GM19099 (cell line): ENCODE measurements around the gene GLYATL3.

Source experiments
- POLR2A ChIP-seq: IDR thresholded peaks from 3 replicates; pipeline ENCODE4 v1.6.1; 2011; ENCODE audit warnings: low read depth; ENCODE audit not compliant: insufficient read length; ENCODE audit errors: extremely low read depth

GLYATL3 gene

DNA sequence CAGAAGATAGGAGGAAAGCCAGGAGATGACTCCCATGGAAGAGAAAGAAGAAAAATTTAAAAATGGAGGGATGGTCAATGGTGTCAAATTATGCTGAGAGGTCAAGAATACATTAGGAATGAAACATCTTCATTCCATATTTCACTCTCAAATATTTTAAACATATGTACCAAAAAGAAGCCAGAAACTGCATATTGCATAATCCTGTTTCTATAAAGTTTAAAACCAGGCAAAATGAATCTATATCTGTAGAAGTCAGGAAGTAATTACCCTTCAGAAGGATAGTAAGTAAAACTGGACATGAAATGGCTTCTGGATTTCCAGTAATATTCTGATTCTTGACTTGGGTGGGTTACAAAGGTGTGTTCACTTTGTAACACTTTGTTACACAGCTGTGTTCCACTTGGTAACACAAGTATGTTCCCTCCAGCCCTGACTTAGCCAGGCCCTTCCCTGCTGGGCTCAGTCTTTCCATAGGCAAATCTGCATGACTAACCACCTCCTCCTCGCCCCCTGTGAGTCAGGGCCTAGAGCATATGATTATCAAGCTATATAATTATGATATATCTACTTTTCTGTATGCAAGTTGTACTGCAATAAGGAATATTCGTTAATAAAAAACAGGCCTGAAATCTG is 30.5 kb downstream of the GLYATL3 start:
- TF ChIP-seq POLR2A, result no peak

DNA sequence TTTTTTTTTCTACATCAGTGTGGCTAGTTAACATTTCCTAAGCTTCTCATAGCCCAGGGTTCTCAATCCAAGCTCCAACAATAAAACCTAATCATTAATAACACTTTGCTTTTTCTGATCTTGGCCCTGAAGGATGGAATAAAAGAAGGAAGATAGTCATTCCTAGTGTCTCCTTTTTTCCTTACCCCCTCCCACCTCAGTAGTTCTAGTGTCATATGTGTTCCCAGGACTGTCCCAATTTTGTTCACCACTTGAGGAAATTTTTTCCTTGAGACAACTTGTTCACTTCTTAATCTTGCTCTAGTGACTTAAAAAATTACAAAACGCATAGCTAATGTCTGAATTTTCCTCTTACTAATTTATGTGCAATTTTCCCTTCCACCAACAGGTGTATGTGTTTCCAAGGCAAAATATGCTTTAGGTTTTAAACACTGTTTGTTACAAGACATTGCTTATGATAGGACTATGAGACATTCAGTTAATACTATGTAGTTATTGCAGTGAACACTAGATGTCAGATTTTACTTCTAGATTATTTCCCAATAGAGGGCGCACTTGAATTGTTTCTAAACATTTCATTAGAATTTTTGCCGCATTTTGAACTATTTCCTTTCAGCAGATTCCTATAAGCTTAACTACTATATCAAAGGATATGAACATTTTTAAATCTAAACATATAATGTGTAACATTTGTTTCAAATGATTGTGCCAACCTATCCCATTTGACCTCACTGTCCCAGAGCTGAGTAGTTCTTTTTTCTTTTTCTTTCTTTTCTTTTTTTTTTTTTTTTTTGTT is 32.2 kb downstream of the GLYATL3 start:
- TF ChIP-seq POLR2A, result no peak

DNA sequence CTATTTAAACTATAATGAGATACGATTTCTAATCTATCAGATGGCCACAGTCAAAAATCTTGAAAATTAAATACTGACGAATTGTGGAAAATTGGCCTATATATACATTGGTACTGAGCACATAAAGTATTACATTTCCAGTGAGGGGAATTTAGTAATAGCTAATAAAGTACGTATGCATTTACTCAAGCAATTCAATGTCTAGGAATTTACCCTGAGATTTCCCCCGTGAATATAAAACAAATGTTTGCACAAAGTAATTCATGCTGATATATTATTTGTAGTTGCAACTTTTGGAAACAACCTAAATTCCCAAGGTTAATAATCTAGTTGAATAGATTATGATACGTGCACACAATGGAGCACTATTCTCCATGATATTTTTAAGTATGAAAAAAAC is 36.1 kb downstream of the GLYATL3 start:
- TF ChIP-seq POLR2A, result no peak

DNA sequence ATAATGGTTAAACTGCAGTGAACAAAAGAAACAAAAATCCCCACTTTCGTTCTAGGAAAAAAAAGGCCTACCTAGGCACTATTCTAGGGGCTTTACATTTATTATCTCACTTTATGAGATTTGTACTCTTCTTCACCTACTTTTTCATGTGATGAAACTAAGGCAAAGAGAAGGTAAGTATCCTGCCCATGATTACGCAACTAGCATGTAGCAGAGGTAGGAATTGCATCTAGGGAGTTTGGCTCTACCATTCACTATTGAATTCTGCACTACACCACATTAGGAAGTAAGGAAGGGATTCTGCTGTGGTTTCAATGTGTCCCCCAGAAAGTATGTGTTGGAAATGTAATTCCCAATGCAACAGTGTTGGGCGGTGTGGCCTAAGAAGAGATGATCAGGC is 39.4 kb downstream of the GLYATL3 start:
- no peak for TF ChIP-seq POLR2A

DNA sequence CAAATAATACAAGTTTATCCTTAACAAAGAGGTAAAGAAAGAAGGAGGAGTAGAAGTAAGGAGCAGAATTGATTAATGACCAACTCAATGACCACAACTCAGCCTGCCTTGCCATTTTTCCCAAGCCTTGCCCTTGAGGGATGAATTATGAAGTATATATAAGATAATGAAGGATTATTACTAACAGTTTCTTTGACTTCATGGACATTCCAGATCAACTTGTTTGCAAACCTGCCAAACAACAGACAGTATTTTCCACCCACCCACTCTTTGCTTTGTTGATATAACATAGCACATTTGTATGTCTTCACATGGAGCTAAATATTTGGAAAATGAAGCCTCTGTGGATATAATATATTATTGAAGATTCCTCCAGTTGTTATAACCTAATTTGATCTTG is 40.9 kb downstream of the GLYATL3 start:
- TF ChIP-seq POLR2A, result no peak

DNA sequence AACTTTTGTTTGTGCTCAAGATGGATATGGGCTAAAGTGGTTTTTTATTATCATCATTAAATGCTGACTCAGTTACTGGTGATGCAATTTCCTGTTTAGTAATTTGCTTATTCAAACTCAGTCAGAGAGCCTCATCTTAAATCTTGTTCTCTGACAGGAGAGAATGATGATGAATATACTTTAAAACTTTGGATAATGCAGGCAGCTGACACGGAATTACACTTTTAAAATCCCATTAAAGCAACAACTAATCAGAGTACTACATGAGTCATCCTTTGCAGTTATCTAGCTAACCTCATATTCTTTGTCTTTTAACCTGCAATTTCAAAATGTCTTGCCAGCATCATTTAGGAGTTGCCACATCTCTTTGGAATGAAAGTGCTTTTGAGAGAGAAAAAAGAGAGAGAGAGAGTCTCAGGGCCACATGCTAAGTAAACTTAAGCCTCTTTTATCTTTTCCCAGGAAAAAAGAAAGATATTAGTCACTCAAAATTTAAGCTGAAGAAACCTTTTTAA is 41.5 kb downstream of the GLYATL3 start:
- TF ChIP-seq POLR2A, result no peak

DNA sequence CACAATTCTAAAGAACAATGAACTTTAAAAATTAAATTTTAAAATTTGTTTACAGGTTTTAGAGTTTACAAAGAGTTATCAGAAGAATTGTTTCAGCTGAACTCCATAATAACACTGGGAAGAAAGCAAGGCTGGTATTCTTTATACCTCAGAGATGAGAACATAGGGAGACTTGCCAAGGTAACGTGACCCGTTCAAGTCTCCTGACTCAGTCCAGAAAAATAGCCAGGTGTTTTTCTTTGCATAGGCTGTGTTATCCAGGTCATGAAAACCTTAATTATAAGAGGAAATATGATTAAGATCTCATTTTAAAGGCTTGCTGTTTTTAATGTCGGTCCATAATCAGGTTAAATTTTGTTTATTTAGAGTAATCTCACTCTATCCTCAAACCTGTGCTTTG is 42.2 kb downstream of the GLYATL3 start:
- no peak for TF ChIP-seq POLR2A

DNA sequence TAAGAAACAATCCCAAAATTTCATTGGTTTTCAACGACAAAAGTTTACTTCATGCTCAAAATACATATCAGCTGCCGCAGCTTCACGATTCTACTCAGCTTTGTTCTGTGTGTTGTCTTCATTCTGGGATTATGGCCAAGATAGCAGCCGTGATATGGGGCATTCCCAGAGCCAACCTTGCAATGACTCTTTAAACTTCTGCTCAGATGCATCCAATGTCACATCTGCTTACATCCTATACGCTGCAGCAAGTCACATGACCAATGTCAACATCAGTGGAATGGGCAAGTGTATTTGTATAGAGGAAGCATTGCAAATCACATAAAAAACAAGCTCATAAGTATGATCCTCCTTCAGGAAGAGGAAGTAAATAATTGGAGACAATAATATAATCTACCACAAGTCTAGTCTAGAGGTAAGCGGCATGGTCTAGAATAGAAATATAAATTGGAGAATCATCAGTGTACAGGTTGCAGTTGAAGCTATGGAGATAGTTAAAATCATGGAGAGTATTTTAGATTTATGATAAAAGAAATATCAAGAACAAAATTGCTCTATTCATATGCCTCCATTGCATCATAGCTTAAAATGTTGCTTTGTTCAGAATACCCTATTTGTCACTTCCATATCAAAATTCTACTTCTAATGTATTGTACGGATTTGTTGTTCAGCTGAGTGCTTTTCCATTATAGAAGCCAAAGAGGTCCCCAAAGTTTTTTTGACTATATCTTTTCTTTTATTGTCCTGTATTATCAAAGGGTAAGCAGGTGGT is 43.5 kb downstream of the GLYATL3 start:
- TF ChIP-seq POLR2A, result no peak

DNA sequence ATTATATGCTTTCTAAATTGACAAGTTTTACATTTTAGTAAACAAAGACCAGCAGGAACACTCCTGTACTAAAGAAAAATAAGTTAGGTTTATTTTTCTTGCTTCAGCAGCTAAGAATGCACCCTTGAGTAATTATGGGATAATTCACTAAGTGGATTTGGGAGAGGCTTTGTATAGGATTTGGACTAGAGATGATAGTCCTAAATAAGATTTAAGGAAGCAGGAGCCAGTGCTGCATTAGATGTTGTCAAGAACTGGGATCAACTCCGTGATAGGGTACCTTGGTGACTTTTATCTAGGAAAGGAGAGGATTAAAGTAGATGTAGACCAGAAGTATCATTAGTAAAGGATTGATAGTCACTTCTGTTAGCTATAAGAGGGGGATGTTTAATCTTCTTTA is 46.6 kb downstream of the GLYATL3 start:
- no peak for TF ChIP-seq POLR2A

DNA sequence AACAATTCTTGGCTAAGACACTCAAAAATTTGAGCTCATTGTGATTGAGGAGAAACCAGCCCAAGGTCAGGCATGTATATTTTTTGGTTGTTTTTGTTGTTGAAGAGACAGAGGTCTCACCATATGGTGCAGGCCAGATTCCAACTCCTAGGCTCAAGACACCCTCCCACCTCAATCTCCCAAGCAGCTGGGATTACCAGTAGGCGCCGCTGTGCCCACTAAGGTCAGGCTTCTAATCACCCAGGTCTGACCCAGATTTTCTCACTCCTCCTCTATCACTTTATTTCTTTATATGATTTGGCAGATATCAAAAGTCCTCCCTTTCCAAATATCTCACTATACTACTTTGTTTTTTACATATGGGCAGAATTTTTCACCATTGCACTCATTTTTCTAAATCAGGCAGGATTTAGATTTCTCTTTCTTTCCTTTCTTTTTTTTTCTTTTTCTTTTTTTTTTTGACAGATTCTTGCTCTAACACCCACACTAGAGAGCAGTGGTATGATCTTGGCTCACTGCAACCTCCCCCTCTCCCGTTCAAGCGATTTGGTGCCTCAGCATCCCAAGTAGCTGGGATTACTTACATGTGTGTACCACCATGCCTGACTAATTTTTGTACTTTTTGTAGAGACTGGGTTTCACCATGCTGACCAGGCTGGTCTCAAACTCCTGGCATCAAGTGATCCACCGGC is 49.0 kb downstream of the GLYATL3 start:
- no peak for TF ChIP-seq POLR2A

DNA sequence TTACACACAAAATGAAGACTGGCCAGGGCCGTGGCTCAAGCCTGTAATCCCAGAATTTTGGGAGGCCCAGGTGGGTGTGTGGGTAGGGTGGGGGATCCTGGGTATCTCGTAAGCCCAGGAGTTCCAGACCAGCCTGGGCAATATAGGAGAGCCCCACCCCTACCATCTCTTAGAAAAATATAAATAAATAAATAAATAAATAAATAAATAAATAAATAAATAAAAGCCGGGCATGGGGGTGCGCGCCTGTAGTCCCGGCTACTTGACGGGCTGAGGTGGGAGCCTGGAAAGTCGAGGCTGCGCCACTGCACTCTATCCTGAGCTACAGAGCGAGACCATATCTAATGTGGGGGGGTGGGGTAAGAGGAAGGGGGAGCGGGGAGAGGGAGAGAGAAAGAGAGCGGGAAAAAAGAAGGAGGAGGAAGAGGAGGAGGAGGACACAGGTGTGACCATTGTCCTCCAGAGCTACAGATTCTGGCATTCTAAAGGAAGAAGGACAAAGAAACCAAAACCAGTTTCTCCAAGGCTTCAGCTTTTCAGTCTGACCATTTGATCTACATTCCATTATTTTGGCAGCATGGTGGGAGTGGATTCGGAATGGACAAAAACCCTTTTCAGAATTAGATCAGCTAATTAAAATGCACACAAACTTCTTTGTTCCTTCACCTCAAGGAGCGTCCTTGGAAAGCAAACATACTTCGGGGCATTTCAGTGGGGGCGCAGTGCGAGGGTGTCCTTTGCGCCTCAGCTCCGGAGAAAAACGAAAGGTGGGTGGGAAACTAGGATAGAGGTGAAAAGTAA is 50.2 kb downstream of the GLYATL3 start:
- TF ChIP-seq POLR2A, result no peak

DNA sequence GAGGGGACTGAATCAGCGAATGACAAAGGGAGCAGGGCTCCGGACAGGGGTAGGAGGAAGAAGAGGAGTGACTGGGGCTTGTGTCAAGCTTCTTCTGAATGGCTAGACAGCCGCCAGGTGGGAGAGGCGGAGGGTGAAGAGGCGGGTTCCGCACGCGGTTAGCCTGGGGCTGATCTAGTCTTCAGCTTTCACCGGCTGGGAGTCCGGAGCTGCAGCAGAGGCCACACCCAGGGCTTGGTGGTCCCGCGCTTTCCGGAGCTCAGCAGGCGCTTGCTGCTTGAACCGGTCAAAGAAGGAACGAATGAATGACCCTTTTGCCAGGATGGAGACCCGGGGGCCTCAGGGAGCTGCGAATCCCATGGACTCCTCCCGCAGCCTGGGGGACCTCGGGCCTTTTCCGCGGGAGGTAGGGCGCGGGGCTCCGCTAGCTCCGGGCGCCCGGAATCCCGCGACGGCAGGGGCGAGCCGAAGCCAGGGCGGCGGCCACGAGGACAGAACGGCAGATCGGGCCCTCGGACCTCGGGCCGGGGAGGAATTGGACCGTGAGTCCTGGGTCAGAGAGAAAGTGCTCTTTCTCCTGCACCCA is 50.9 kb downstream of the GLYATL3 start, which contains the start of gene C6orf141:
TSS of gene C6orf141 (plus strand) at position 177 of the 586 bp plus-strand sequence. CDS start at position 302, 125 bp downstream.
- TF ChIP-seq POLR2A, result no peak

DNA sequence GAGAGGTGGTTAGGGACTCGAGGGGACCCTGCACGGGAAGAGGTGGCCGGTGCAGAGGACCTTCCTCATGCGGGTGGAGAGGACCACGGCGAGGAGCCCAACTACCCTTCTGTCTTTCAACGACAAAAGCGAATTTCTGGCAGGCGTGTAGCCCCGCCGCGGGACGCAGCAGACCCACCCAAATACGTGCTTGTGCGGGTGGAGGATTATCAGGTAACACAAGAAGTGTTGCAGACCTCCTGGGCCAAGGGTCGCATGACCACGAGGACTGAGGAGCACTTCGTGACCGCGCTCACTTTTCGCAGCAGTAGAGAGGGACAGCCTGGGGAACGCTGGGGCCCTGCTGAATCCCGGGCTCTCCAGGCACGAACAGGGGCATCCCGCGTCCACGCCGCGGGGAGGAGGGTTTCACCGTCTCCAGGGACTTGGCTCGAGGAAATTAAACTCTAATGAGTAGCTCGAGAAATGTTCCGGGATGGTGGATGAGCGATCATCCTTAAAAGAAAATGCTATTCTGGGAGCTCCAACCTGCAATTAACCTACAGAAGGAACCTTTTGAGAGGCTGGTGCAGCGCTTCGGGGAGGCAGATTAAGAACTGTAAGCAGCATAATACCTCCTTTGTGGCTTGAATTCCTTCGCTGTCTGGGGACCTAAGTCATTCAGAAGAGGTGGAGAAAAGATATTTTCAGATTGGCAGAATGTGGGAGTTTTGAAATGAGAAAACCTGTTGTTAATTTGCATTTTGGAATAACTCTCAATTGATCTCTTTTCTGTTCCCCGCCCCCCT is 51.5 kb downstream of the GLYATL3 start:
- TF ChIP-seq POLR2A, result no peak
